Body of pancreas (tissue), 4 donors: ENCODE results near the gene IBTK. TPM values are rescaled to one million over a fixed set of nuclear protein-coding genes. Genes with fewer than 3 reads are reported as not detected.
"Not testable (repeated sequence)": the region's sequence is repeated elsewhere in the genome, so short reads cannot be mapped to it uniquely, and the experiment has no call there.

Source experiments
- ATAC-seq: fragments of 150-250 bp; one replicate; pipeline ENCODE4 v1.9.1; 2016
- DNase-seq, 4 donors: peaks; one replicate each; pipeline ENCODE4 v3.0.0-alpha.2; 2019
- H3K27ac ChIP-seq, 4 donors: fragments of 200-600 bp; sonication (generic); 1 replicate in 3 of 4; 2 replicates in 1 of 4; pipeline versions ENCODE4 v1.5.1 to v1.6.1; 2016 to 2019; ENCODE audit warnings: mild to moderate bottlenecking in 1 of 4, mixed read lengths in 1 of 4, moderate library complexity in 1 of 4
- H3K27me3 ChIP-seq, 2 donors: fragments of 200-600 bp; sonication (generic); one replicate each; pipeline ENCODE4 v1.6.0; 2016; ENCODE audit warnings: mild to moderate bottlenecking in 1 of 2
- H3K36me3 ChIP-seq, 2 donors: fragments of 200-600 bp; sonication (generic); replicated peaks in 1 of 2; 2 replicates each; pipeline ENCODE4 v1.5.1; 2016; ENCODE audit warnings: low read depth in 2 of 2; ENCODE audit not compliant: insufficient read depth in 1 of 2
- H3K4me1 ChIP-seq: fragments of 200-600 bp; sonication (generic); one replicate; pipeline ENCODE4 v1.6.0; 2016
- H3K4me3 ChIP-seq, 2 donors: fragments of 200-600 bp; sonication (generic); 1 replicate in 1 of 2; 2 replicates in 1 of 2; pipeline ENCODE4 v1.5.1; 2016 to 2019
- H3K9me3 ChIP-seq, 3 donors: fragments of 200-600 bp; sonication (generic); 1 replicate in 2 of 3; 2 replicates in 1 of 3; pipeline ENCODE4 v1.5.1; 2016
- CTCF ChIP-seq, 7 experiments: fragments of 450-650 bp in 4 of 7; fragments of 200-600 bp in 3 of 7; sonication (generic) in 3 of 7; IDR thresholded peaks; one replicate each; pipeline ENCODE4 v1.5.1; 2016 to 2019; ENCODE audit warnings: antibody characterized with exemption in 7 of 7
- POLR2A ChIP-seq, 3 donors: fragments of 450-650 bp; IDR thresholded peaks; one replicate each; pipeline ENCODE4 v1.6.1; 2016; ENCODE audit warnings: antibody characterized with exemption in 3 of 3, mild to moderate bottlenecking in 2 of 3
- WGBS, 2 donors: methylation state at CpG; one replicate each; pipeline ENCODE4 v1.1.5; 2017; 5-methylcytosine and 5-hydroxymethylcytosine counted together
- intact Hi-C: fragments of 100-400 bp; cut with DNase I; formaldehyde crosslinking; loops from one replicate; pipeline ENCODE4 v1.15.1; 2023
- small RNA-seq: library from RNA; depleted of rRNA; stranded (forward); fragments of <200 nt; gene quantifications from one replicate; pipeline ENCODE3, GENCODE V24; 2016
- total RNA-seq, 2 donors: library from RNA; depleted of rRNA; stranded (reverse); fragments of >200 nt; gene quantifications; one replicate each; pipeline ENCODE4 v1.1.0, GENCODE V29; 2016

IBTK gene
- total RNA-seq, 2 donors from 2014 or later: 18.8 to 27.2 TPM

GRCh38 chr6:82131441-82131840, 116.1 kb downstream of the IBTK start:
- Histone ChIP-seq H3K36me3 (no peaks in the 10 kb centered on the region), H3K27ac (no peak overlapping the region), H3K4me1 (no peaks in the 10 kb centered on the region), H3K9me3 (no peaks in the 10 kb centered on the region), H3K27me3 (no peaks in the 10 kb centered on the region), H3K4me3 (no peak overlapping the region)
- intact Hi-C loops: no loop called here
- 49 to 68% methylated on average over 2 of the region's 2 CpGs for WGBS, 2 donors
- no peak for ATAC-seq
- TF ChIP-seq CTCF (IDR thresholded peaks at IDR 0.05) (no peak), POLR2A (IDR thresholded peaks at IDR 0.05) (no peak)
- no peak for DNase-seq

GRCh38 chr6:82129797-82130196, 117.7 kb downstream of the IBTK start:
- WGBS, 2 donors: 27 to 38% methylated on average over 3 of the region's 3 CpGs
- Histone ChIP-seq H3K27ac (no peak overlapping the region), H3K36me3 (no peaks in the 10 kb centered on the region), H3K9me3 (no peaks in the 10 kb centered on the region), H3K27me3 (no peaks in the 10 kb centered on the region), H3K4me3 (no peak overlapping the region), H3K4me1 (no peaks in the 10 kb centered on the region)
- ATAC-seq (no peak), DNase-seq (no peak)
- intact Hi-C loops: no loop called here
- TF ChIP-seq CTCF (IDR thresholded peaks at IDR 0.05): no peak
- TF ChIP-seq POLR2A (IDR thresholded peaks at IDR 0.05): no peak

- 81 to 82% methylated on average over 9 of the region's 9 CpGs for WGBS, 2 donors
- H3K4me3 ChIP-seq, DNase-seq, H3K9me3 ChIP-seq, H3K27me3 ChIP-seq, H3K27ac ChIP-seq, intact Hi-C loops, H3K36me3 ChIP-seq, ATAC-seq, H3K4me1 ChIP-seq: not testable (repeated sequence)
Measured at GRCh38 chr6:82128973-82129372, 118.6 kb downstream of the IBTK start.

GRCh38 chr6:82123632-82124031, 123.9 kb downstream of the IBTK start:
- TF ChIP-seq CTCF (IDR thresholded peaks at IDR 0.05) (no peak), POLR2A (IDR thresholded peaks at IDR 0.05) (no peak)
- intact Hi-C loops: no loop called here
- Histone ChIP-seq H3K27ac (no peak overlapping the region), H3K9me3 (no peaks in the 10 kb centered on the region), H3K4me3 (no peak overlapping the region), H3K4me1 (no peaks in the 10 kb centered on the region), H3K36me3 (no peaks in the 10 kb centered on the region), H3K27me3 (no peaks in the 10 kb centered on the region)
- WGBS, 2 donors: 91 to 94% methylated on average over 7 of the region's 7 CpGs
- ATAC-seq (no peak), DNase-seq (no peak)

Small RNA genes lying within 50 kb of the gene (small RNA-seq; reads per million reads assigned to genes)
- gene RNU6-130P: not detected

Other genes with a start within 250 kb of the IBTK start
- gene TPBG, start 116.1 kb upstream of the IBTK start, total RNA-seq: 10 to 100 TPM; 10.4 to 10.9 TPM